Middle frontal gyrus (tissue), 1 donor: ENCODE results near the gene DPCD.

Experiments
- DNase-seq: peaks from one replicate; pipeline ENCODE4 v3.0.0-alpha.2; 2015; ENCODE audit warnings: low spot score; ENCODE audit errors: extremely low spot score

DPCD gene

GRCh38 chr10:101658975-101659374 is 70.9 kb downstream of the DPCD start:
- no peak for DNase-seq
